ENCODE data around the gene CHST11.
A peak's percentile ranks its signal among the peaks of the same experiment; 100 is the strongest.

CHST11 gene

DNA sequence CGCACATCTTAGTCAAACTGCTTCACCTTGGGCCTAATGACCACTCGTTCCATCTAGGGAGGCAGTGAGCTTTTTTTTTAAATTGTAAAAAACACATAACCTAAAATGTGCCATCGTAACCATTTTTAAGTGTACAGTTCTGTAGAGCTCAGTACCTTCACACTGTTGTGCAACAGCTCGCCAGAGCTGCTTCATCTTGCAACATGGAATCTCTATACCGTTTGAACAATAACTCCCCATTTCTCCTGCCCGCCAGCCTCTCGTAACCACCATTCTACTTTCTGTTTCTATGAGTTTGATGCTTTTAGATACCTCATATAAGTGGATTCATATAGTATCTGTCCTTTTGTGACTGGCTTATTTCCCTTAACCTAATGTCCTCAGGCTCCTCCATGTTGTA lies 196.2 kb downstream of the CHST11 start:
- H3K4me3 ChIP-seq (ENCODE audit: low read depth, low read length), result no peak overlapping the region
- no peak for TF ChIP-seq CTCF (IDR thresholded peaks at IDR 0.05; ENCODE audit: borderline replicate concordance, insufficient read depth, low read depth, low read length)

DNA sequence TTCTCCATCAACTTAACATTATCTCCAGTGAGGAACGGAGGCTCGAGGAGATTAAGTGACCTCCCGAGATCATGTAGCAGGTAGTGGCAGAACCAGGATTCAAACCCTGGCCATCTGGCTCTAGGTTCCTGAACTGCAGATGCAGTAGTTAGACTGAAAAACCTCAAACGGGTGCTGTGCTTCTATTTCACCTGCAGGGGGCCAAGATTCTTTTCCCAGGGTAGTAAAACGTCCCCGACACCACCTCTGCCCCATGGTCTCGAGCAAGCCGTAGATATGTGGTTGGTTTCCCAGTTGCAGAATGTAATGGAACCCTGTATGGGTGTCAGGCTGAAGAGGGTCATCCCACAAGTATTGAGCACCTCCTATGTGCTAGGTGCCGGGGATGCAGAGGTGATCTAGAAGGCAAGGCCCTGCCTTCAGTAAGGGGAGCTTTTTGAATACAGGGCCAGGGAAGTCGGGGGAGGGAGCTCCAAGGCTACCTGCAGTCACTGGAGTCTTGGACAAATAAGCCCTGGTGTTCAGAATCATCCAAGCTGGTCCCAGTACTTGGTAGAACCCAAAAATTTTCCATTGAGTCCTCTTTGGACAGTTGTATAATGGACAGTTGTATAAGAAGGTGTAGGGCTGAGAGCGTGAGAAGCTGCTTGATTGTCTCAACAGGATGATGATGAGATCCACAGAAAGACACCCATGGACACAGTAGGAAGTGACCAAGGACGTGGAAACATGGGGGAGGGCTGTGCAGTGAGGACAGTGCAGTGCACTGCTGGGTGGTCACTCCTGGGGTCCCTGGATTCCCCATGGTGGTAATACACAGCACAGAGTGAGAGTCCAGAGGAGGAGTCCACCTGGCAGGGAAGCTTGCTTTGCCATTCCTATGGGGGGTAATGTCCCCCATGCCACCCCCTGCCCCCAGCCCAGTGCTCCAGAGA lies 197.2 kb downstream of the CHST11 start:
- peak; percentile 61; the same call in 1 of the 2 replicates for TF ChIP-seq CTCF (IDR thresholded peaks at IDR 0.05; ENCODE audit: borderline replicate concordance, insufficient read depth, low read depth, low read length)
- no peak overlapping the region for H3K4me3 ChIP-seq (ENCODE audit: low read depth, low read length)

- no peak overlapping the region for H3K4me3 ChIP-seq (ENCODE audit: low read depth, low read length)
- no peak for TF ChIP-seq CTCF (IDR thresholded peaks at IDR 0.05; ENCODE audit: borderline replicate concordance, insufficient read depth, low read depth, low read length)
These were observed 198.2 kb downstream of the CHST11 start for GRCh38 chr12:104654665-104655609.

- TF ChIP-seq CTCF (IDR thresholded peaks at IDR 0.05; ENCODE audit: borderline replicate concordance, insufficient read depth, low read depth, low read length), result no peak
These were observed 199.6 kb downstream of the CHST11 start for GRCh38 chr12:104656383-104656782.

DNA sequence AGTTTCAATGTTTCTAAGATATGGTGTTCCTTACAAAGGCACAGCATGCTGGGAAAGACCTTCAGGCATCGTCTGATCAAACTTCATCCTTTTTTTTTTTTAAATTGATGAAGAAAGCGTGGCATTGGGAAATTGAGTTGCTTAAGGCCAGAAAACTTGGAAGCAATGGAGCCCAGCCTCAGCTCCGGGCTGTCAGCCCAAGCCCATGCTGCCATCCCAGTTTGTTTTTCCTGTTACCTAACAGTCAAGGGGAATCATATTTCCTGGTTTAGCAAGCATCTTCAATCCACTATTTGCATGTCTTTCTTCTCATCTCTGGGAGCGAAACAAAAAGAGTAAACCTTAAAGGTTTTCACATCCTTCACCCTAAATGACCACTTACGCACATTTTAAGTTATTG lies 200.2 kb downstream of the CHST11 start:
- no peak overlapping the region for H3K4me3 ChIP-seq (ENCODE audit: low read depth, low read length)
- no peak for TF ChIP-seq CTCF (IDR thresholded peaks at IDR 0.05; ENCODE audit: borderline replicate concordance, insufficient read depth, low read depth, low read length)

More at GRCh38 chr12:104656383-104656782, 199.6 kb downstream of the CHST11 start:
- no peak overlapping the region for H3K4me3 ChIP-seq (ENCODE audit: low read depth, low read length)

GRCh38 chr12:104657726-104658484 lies 201.2 kb downstream of the CHST11 start:
- H3K4me3 ChIP-seq (ENCODE audit: low read depth, low read length), result no peak overlapping the region
- TF ChIP-seq CTCF (IDR thresholded peaks at IDR 0.05; ENCODE audit: borderline replicate concordance, insufficient read depth, low read depth, low read length), result no peak
